Activated CD4-positive, alpha-beta T cell treated with anti-CD3 and anti-CD28 coated beads, Interleukin-2, amount 50 U/mL, for 1 hour (primary cell): ENCODE data around the gene IFI27L1.

ENCODE experiments used
- DNase-seq: peaks from one replicate; pipeline ENCODE4 v3.0.0-alpha.2; 2020

Gene IFI27L1

DNA sequence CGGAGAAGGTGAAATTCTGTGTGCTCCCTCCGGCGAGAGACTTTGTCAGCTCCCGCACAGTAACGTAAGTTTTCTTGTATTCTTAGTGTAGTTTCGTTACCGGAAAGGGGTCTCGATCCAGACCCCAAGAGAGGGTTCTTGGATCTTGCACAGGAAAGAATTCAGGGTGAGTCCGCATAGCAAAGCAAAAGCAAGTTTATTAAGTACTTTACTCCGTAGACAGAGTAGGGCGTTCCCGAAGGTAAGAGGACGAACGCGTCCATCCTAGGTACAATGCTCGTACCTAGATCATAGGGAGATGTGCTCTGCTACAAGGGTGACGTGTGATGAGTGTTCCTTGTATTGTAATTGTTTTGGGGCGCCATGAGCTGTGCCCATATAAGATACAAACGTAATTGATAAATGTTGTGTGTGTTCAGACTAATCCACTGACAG, 293 bp downstream of the IFI27L1 start:
- peak; percentile 5 for DNase-seq

DNA sequence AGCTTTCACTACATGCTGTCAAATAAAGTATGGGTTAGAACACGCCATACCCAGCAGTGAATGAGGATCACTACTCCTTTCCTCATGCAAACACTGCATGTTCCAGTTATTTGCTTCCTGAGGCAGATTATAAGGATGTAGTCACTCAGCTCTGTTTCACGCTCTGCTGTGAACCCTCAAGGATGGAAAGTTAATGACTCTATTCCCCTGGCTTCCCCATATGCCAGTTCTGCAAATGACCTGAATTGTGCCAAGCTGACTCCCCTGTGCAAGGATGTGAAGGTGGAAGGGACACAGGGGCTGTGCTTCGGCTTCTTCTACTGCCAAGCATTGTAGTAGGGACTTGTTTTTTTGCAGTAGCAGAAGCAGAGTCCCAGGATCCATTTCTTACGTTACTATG, 6.8 kb downstream of the IFI27L1 start:
- no peak for DNase-seq

DNA sequence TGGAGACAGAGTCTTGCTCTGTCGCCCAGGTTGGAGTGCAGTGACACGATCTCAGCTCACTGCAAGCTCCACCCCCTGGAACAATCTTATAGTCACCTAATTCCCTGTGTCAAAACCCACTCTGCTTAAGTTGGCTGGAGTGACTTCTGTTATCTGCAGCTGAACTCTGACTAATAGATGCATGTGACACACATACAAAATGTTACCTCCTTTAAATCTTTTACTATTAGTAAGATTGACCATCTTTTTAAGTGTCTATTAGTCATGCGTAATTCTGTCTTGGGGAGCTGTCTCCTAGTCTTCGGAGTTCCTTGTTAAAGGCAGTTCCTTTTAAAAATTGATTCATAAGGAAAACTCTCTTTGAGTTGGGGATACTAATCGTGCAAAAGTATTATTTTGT, 7.4 kb downstream of the IFI27L1 start:
- DNase-seq = no peak

DNA sequence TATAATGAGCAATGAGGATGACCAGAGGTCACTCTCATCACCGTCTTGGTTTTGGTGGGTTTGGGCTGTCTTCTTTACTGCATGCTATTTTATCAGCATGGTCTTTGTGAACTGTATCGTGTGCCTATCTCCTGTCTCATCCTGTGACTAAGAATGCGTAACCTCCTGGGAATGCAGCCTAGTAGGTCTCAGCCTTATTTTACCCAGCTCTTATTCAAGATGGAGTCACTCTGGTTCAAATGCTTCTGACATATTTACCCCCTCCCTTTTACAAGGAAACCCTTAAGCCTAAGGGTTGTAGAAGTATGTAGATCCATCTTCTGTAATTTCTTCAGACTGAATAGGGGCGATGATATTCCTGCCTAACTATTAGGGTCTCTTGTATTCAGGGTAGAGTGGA, 8.4 kb downstream of the IFI27L1 start:
- DNase-seq = no peak

GRCh38 chr14:94093418-94093817, 12.3 kb downstream of the IFI27L1 start:
- no peak for DNase-seq

- no peak for DNase-seq
Measured at GRCh38 chr14:94097091-94097490, 16.0 kb downstream of the IFI27L1 start.

DNA sequence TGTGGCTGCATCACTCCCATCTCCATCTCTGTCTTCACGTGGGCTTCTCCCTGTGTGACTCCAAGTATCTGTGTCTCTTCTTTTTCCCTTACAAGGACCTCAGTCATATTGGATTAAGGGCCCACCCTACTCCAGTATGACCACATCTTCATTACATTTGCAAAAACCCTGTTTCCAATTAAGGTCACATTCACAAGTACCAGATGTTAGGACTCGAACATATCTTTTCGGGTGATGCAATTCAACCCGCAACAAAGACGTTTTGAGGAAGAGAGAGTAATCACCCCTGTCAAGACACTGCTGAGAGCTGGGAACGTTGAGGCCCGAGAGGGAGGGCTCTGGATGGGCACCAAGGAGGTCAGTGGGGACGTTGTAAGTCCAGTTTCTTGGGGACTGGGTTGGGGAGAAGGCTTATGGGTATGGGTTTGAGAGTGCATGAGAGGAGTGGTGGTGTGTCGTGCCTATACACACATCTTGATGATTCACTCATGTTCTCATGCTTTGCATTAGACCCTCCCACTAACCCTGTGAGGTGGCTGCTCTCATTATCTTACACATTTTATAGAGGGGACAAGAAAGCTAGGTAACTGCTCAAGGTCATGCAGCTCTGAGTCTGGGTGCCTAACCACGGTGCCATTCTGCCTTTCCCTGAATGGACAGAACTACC, 17.3 kb downstream of the IFI27L1 start:
- no peak for DNase-seq

DNA sequence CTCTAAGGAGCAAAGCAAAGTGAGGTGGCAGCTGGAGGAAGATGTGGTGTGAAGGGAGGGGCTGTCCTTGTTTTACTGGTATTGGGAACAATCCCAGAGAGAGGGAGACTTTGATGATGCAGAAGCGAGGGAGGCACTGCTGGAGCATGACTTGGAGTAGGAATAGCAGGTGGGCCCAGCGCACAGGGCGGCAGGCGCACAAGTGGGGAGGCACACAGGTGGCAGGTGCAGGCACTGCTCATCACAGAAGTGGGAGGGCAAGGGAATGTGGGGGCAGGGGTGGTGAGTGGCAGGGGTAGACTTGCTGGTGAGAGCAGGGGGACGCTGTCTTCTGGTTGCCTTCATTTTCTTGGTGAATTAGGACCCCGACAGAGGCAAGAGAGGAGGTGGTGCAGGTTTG, 17.9 kb downstream of the IFI27L1 start:
- no peak for DNase-seq

- DNase-seq = no peak
Measured at GRCh38 chr14:94100847-94101246, 19.7 kb downstream of the IFI27L1 start.

- no peak for DNase-seq
Measured at GRCh38 chr14:94101748-94102147, 20.6 kb downstream of the IFI27L1 start.

GRCh38 chr14:94102768-94103482, 21.8 kb downstream of the IFI27L1 start:
- DNase-seq = no peak

DNA sequence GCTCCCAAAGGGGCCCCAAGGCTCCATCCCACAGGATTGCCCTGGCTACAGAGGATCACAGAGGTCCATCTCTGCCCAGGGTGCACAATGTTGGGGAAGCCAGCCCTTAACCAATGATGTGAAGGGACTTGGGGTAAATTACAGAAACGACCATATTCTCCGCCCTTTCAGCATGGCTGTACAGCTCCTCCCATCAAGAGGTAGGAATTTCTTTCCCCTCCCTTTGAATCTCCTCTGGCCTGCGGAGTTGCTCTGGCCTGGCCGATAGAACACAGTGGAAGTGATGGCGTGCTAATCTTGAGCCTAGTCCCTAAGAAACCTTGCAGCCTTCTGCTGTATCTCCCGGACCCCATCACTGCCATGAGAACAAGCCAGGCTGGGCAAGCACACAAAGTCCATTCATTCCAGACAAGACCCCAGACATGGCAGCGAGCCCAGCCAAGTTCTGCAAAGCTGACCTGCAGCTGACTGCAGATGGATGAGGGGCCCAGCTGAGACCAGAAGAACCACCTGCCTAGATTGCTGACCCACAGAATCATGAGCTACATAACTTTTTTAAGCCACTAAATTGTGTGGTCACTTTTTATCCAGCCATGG, 22.5 kb downstream of the IFI27L1 start:
- DNase-seq = no peak

GRCh38 chr14:94104731-94105130, 23.6 kb downstream of the IFI27L1 start:
- DNase-seq = no peak

- DNase-seq = no peak
Measured at GRCh38 chr14:94109915-94110250, 28.8 kb downstream of the IFI27L1 start.

DNA sequence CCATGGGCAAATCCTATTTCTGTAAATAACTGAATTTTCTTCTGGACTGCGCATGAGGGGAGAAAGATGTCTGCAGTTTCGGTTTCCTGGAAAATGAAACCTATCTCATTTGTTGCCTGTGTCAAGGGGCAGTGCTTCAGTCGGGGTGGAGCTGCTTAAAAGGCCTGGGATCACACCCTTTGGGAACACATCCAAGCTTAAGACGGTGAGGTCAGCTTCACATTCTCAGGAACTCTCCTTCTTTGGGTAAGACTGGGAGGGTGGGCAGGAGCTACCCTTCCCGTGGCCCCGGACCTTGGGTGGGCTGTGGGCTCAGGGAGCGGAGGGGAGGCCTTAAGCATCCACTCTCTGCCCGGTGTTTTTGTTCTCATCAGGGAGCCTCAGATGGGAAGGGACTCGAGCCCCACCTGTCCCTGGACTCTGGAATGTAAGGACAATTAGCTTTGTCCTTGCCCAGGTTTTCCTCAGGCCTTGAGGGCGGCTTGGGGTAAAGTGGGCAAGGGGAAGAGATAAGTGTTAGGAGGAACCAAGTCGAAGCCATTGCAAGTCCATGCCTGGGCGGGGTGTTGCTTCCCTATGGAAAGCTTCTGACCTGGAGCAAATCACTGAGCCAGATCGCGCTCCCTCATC, 29.6 kb downstream of the IFI27L1 start, which contains the start of gene IFI27:
Gene IFI27, plus strand, starts transcription at position 185 of the 630 bp plus-strand sequence.
- DNase-seq = no peak

DNA sequence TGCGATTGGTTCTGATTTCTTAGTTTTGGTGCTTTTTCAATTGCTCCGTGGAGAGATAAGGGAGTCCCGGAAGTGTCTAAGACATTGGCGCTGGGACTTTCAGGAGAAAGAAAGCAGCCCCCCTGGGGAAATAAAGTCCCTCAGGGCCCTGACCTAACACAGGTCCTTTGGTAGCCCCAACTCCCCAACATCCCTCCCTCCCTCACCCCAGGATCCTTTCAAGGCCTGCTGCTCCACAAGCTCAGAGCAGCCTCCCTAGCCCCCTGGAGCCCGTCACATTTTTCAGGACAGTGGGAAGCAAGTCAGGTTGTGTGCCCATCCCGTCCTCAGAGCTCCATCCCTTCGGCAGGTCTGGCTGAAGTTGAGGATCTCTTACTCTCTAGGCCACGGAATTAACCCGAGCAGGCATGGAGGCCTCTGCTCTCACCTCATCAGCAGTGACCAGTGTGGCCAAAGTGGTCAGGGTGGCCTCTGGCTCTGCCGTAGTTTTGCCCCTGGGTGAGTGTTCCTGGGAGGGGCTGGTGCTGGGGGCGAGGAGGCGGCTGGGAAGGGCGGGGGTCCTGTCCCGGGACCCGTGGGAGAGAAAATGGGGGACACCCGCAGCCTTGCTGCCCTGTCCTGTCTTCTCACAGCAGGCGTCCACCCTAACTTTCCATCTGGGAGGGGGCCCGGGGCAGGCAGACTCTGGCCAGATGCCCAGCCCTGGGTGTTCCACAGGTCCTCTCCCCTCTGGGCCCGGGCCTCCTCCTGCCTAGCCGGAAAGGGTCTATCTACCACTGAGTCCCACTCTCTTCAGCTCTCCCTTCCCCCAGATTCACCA, 30.4 kb downstream of the IFI27L1 start:
- DNase-seq = no peak

DNA sequence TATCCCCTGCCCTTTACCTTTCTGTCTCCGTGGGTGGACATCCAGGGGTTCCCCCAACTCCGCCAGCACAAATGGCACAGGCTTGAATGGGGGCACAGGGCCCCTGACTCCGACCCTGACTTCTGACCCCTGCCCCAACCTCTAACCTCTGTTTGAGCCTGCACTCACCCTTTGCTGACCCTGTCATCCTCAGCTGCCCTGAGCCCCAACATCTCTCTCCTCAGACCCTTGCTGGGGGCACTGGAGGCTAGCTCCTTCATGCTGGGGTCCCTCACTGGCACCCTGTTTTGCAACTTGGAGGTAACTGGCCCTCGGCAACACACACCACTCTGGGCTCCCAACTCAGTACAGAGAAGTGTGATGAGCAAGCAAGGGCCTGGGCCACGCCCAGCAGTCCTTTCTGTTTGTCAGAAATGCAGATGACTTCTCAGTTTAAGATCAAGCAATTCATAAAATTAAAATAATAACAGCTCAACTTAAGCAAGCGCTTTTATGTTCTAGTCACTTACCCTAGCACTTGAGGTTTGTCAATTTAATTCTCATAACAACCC, 31.5 kb downstream of the IFI27L1 start:
- no peak for DNase-seq

GRCh38 chr14:94113073-94113472, 32.0 kb downstream of the IFI27L1 start:
- DNase-seq = no peak

GRCh38 chr14:94113490-94113889, 32.4 kb downstream of the IFI27L1 start:
- no peak for DNase-seq

GRCh38 chr14:94113908-94114588, 32.9 kb downstream of the IFI27L1 start:
- no peak for DNase-seq

DNA sequence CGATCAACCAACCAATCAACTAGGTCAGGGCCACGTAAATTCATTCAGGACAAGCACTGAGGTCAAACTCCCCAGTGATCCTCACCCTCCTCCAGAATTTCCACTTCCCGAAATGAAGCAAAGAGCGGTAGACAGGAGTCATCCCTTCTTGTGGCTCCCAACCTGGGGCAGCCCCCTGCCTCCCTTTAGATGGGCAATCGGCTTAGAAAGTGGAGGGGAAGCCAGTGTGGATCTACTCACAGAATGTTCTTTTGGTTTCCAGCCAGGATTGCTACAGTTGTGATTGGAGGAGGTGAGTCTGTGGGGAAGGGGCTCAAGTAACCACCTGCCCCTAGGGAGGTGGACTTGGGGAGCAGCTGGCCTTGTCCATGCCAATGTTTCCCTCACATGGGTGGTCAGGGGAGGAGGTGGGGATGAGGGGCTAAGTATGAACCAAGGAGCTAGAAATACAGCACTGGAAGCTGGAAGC, 33.5 kb downstream of the IFI27L1 start:
- no peak for DNase-seq

DNA sequence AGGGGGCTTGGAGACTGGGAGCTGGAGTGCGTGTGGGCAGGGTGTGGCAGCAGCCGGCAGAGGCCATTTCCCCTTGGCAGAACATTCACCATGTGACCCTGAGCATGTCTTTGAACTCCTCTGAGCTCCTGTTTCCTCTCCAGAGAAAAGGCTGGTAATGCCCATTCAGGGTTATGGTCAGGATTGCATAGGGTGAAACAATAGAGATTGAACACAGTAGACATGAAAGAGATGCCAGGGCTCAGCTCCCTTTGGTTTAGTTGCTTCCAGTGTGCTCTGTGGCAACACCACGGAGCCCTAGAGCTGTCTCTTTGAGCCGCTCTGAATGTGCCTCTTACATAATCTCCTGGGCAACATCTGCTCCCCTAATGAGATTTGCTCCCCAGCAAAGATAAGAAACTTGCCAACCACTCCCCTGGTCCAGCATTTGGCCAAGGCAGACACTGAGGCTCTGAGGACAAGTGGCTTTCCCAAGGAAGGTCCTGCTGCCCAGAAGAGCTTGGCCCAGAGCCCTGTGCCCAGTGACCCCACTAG, 34.0 kb downstream of the IFI27L1 start:
- no peak for DNase-seq
